CD4-positive, alpha-beta T cell treated with Interleukin-12 subunit alpha and Interleukin-12 subunit beta, for 1 hour (primary cell): ENCODE measurements around the gene PLEKHM1.

Source experiments
- DNase-seq: peaks from one replicate; pipeline ENCODE4 v3.0.0-alpha.2; 2020

Gene PLEKHM1

GRCh38 chr17:45395569-45396415 is 94.7 kb downstream of the PLEKHM1 start:
- DNase-seq = no peak

GRCh38 chr17:45394913-45395568 is 95.5 kb downstream of the PLEKHM1 start:
- DNase-seq = peak; percentile 53

GRCh38 chr17:45394564-45394912 is 96.0 kb downstream of the PLEKHM1 start:
- DNase-seq = no peak

- DNase-seq = no peak
Measured at GRCh38 chr17:45394091-45394490, 96.4 kb downstream of the PLEKHM1 start.

- no peak for DNase-seq
Measured at GRCh38 chr17:45393411-45393810, 97.1 kb downstream of the PLEKHM1 start.

GRCh38 chr17:45391918-45392317 is 98.6 kb downstream of the PLEKHM1 start:
- no peak for DNase-seq

- no peak for DNase-seq
Measured at GRCh38 chr17:45391291-45391690, 99.2 kb downstream of the PLEKHM1 start.

- no peak for DNase-seq
Measured at GRCh38 chr17:45389354-45389753, 101.2 kb downstream of the PLEKHM1 start.

- DNase-seq = no peak
Measured at GRCh38 chr17:45388604-45389325, 101.8 kb downstream of the PLEKHM1 start.

GRCh38 chr17:45387739-45388138 is 102.8 kb downstream of the PLEKHM1 start:
- DNase-seq = no peak

- DNase-seq = no peak
Measured at GRCh38 chr17:45386178-45386577, 104.3 kb downstream of the PLEKHM1 start.
